NCI-H82 treated with DMSO at 0.1 percent for 48 hours (cell line): ENCODE data around the gene EIF6.
A peak's percentile ranks its signal among the peaks of the same experiment; 100 is the strongest.

Experiments used
- DNase-seq: peaks from one replicate; lab custom pipeline; 2025; ENCODE audit not compliant: unreplicated experiment; lab: John Stamatoyannopoulos, UW

EIF6 gene

GRCh38 chr20:35280523-35280922 lies 4.0 kb downstream of the EIF6 start:
- no peak for DNase-seq

GRCh38 chr20:35279533-35280174 lies 4.9 kb downstream of the EIF6 start:
- no peak for DNase-seq

- no peak for DNase-seq
Measured at GRCh38 chr20:35279040-35279439, 5.5 kb downstream of the EIF6 start.

GRCh38 chr20:35277531-35278395 lies 6.8 kb downstream of the EIF6 start, which contains the start of gene MMP24OS:
Gene MMP24OS (minus strand): TSS chr20:35278122. CDS start chr20:35277929, 193 bp downstream.
- DNase-seq: peak; percentile 82

- DNase-seq: no peak
Measured at GRCh38 chr20:35277127-35277526, 7.4 kb downstream of the EIF6 start.

GRCh38 chr20:35276408-35276807 lies 8.2 kb downstream of the EIF6 start:
- DNase-seq: no peak

- no peak for DNase-seq
Measured at GRCh38 chr20:35275741-35276251, 8.8 kb downstream of the EIF6 start.

GRCh38 chr20:35274172-35275092 lies 10.1 kb downstream of the EIF6 start:
- no peak for DNase-seq

GRCh38 chr20:35273449-35274171 lies 11.0 kb downstream of the EIF6 start:
- DNase-seq: no peak

GRCh38 chr20:35271904-35272303 lies 12.7 kb downstream of the EIF6 start:
- DNase-seq: no peak

GRCh38 chr20:35271073-35271882 lies 13.3 kb downstream of the EIF6 start:
- DNase-seq: no peak

GRCh38 chr20:35270021-35270902 lies 14.3 kb downstream of the EIF6 start:
- no peak for DNase-seq

- DNase-seq: peak; percentile 14
Measured at GRCh38 chr20:35269055-35269781, 15.4 kb downstream of the EIF6 start.

- no peak for DNase-seq
Measured at GRCh38 chr20:35267092-35267491, 17.5 kb downstream of the EIF6 start.

- peak; percentile 24 for DNase-seq
Measured at GRCh38 chr20:35264755-35265154, 19.8 kb downstream of the EIF6 start.

GRCh38 chr20:35263532-35264341 lies 20.8 kb downstream of the EIF6 start:
- peak; percentile 62 for DNase-seq
